Upper lobe of left lung (tissue), 6 donors: ENCODE results near the gene PLEKHG3. TPM values are rescaled to one million over a fixed set of nuclear protein-coding genes. Genes with fewer than 3 reads are reported as not detected.

Experiments used
- ATAC-seq, 2 donors: fragments of 200-7000 bp; cut with Tn5 transposase; one replicate each; pipeline ENCODE4 v1.9.1; 2022; ENCODE audit warnings: mild to moderate bottlenecking in 2 of 2, moderate library complexity in 2 of 2; ENCODE audit not compliant: low FRiP score in 2 of 2
- DNase-seq, 2 donors: peaks; one replicate each; pipeline ENCODE4 v3.0.0-alpha.2; 2019 to 2020
- H3K27ac ChIP-seq, 4 donors: fragments of 200-600 bp; sonication (generic); one replicate each; pipeline ENCODE4 v1.5.1; 2016 to 2019
- H3K27me3 ChIP-seq, 4 donors: fragments of 200-600 bp; sonication (generic); one replicate each; pipeline ENCODE4 v1.5.1; 2017 to 2019
- H3K36me3 ChIP-seq, 4 donors: fragments of 200-600 bp; sonication (generic); one replicate each; pipeline ENCODE4 v1.5.1; 2016 to 2019
- H3K4me1 ChIP-seq, 4 donors: fragments of 200-600 bp; sonication (generic); one replicate each; pipeline ENCODE4 v1.5.1; 2018 to 2019
- H3K4me3 ChIP-seq, 4 donors: fragments of 200-600 bp; sonication (generic); one replicate each; pipeline ENCODE4 v1.5.1; 2017 to 2019; ENCODE audit warnings: mild to moderate bottlenecking in 2 of 4, moderate library complexity in 1 of 4
- H3K9me3 ChIP-seq, 4 donors: fragments of 200-600 bp; sonication (generic); one replicate each; pipeline ENCODE4 v1.5.1; 2018 to 2019
- CTCF ChIP-seq, 6 experiments: fragments of 450-650 bp in 4 of 6; fragments of 200-600 bp in 2 of 6; sonication (generic) in 2 of 6; IDR thresholded peaks; one replicate each; pipeline ENCODE4 v1.5.1; 2016 to 2019; ENCODE audit warnings: antibody characterized with exemption in 6 of 6
- EP300 ChIP-seq, 4 donors: sonication (generic); formaldehyde crosslinking; IDR thresholded peaks; one replicate each; pipeline ENCODE4 v1.5.1; 2017; ENCODE audit warnings: antibody characterized with exemption in 4 of 4, control low read depth in 2 of 4
- POLR2A ChIP-seq, 4 donors: fragments of 450-650 bp; IDR thresholded peaks; one replicate each; pipeline ENCODE4 v1.5.1; 2016 to 2017; ENCODE audit warnings: antibody characterized with exemption in 4 of 4, mild to moderate bottlenecking in 2 of 4
- POLR2AphosphoS5 ChIP-seq, 2 donors: sonication (generic); formaldehyde crosslinking; IDR thresholded peaks; one replicate each; pipeline ENCODE4 v1.5.1; 2017; ENCODE audit warnings: antibody characterized with exemption in 2 of 2
- WGBS, 2 donors: methylation state at CpG; one replicate each; pipeline ENCODE4 v1.1.5; 2017 to 2018; 5-methylcytosine and 5-hydroxymethylcytosine counted together
- total RNA-seq, 6 donors: library from RNA; depleted of rRNA in 4 of 6; stranded (reverse); fragments of >200 nt in 4 of 6; gene quantifications; one replicate each; pipeline versions ENCODE4 v1.1.0 to v1.2.1, GENCODE V29; 2016 to 2021
- donor health status: DM: no; HTN: no; CAD: no; lungs with moderate emphysema.
- donor health status: DM: no; HTN: yes; CAD: no; lungs with severe emphysema.

Gene PLEKHG3
- total RNA-seq, 6 donors from 2014 or later = 12.8 to 49.2 (median 34.8) TPM

- no peak overlapping the region for H3K4me3 ChIP-seq
- no peaks in the 10 kb centered on the region for H3K9me3 ChIP-seq
- peaks cover 19 to 32% (median 25%) of the 10 kb centered on the region in 4 donors for H3K4me1 ChIP-seq
- DNase-seq (no peak), ATAC-seq (no peak)
- no peaks in the 10 kb centered on the region for H3K27me3 ChIP-seq
- TF ChIP-seq POLR2A (IDR thresholded peaks at IDR 0.05) (no peak), EP300 (IDR thresholded peaks at IDR 0.05) (no peak), CTCF (IDR thresholded peaks at IDR 0.05) (no peak)
- WGBS, 2 donors = 89 to 94% methylated on average over 5 to 6 of the region's 6 CpGs
- peaks cover 5 to 23% (median 19%) of the 10 kb centered on the region in 4 donors for H3K36me3 ChIP-seq
- no peak overlapping the region for H3K27ac ChIP-seq
Measured at GRCh38 chr14:64725879-64726584, 21.8 kb downstream of the PLEKHG3 start.

- TF ChIP-seq EP300 (IDR thresholded peaks at IDR 0.05) (no peak), CTCF (IDR thresholded peaks at IDR 0.05) (no peak), POLR2AphosphoS5 (IDR thresholded peaks at IDR 0.05) (no peak), POLR2A (IDR thresholded peaks at IDR 0.05) (no peak)
- H3K4me3 ChIP-seq = no peak overlapping the region
- H3K9me3 ChIP-seq = no peaks in the 10 kb centered on the region
- H3K27me3 ChIP-seq = no peaks in the 10 kb centered on the region
- 87% methylated on average over 5 of the region's 5 CpGs; no CpG with 5 or more reads in 1 of the 2 donors for WGBS, 2 donors
- H3K36me3 ChIP-seq = peaks cover 6 to 27% (median 23%) of the 10 kb centered on the region in 4 donors
- ATAC-seq (no peak), DNase-seq (peak in 1 of 2 donors; percentile 24)
- H3K4me1 ChIP-seq = peaks cover 14 to 27% (median 20%) of the 10 kb centered on the region in 4 donors
- H3K27ac ChIP-seq = no peak overlapping the region
Measured at GRCh38 chr14:64726585-64726890, 22.3 kb downstream of the PLEKHG3 start.

DNA sequence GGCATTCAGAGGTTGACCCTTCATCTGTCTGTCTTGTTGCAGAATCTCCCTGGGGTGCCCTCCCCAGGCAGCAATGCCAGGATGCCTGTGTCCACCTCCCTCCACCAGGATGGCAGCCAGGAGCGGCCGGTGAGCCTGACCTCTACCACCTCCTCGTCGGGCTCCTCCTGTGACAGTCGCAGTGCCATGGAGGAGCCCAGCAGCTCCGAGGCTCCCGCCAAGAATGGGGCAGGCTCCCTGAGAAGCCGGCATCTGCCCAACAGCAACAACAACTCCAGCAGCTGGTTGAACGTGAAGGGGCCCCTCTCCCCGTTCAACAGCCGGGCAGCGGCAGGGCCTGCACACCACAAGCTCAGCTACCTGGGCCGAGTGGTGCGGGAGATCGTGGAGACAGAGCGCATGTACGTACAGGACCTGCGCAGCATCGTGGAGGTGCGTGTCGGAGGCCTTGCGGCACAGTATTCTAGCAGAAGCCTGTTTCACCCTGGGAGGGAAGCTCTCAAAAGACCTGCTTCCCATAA, 23.4 kb downstream of the PLEKHG3 start:
- no peaks in the 10 kb centered on the region for H3K27me3 ChIP-seq
- H3K36me3 ChIP-seq = peaks cover 6 to 36% (median 34%) of the 10 kb centered on the region in 4 donors
- WGBS, 2 donors = 93 to 99% methylated on average over 12 to 19 of the region's 22 CpGs
- peak in 1 of 2 donors; percentile 55 for DNase-seq
- H3K4me3 ChIP-seq = no peak overlapping the region
- H3K9me3 ChIP-seq = no peaks in the 10 kb centered on the region
- TF ChIP-seq POLR2A (IDR thresholded peaks at IDR 0.05) (no peak), EP300 (IDR thresholded peaks at IDR 0.05) (no peak), CTCF (IDR thresholded peaks at IDR 0.05) (no peak), POLR2AphosphoS5 (IDR thresholded peaks at IDR 0.05) (no peak)
- no peak for ATAC-seq
- peak overlapping the region in 1 of 4 donors; percentile 13 for H3K27ac ChIP-seq
- H3K4me1 ChIP-seq = peaks cover 4 to 16% (median 10%) of the 10 kb centered on the region in 4 donors

- H3K9me3 ChIP-seq = no peaks in the 10 kb centered on the region
- ATAC-seq (no peak), DNase-seq (no peak)
- WGBS, 2 donors = 83 to 84% methylated on average over 5 to 6 of the region's 6 CpGs
- H3K27me3 ChIP-seq = no peaks in the 10 kb centered on the region
- H3K27ac ChIP-seq = peak overlapping the region in 1 of 4 donors; percentile 13
- H3K4me3 ChIP-seq = no peak overlapping the region
- H3K4me1 ChIP-seq = peaks cover 4 to 11% (median 8%) of the 10 kb centered on the region in 4 donors
- H3K36me3 ChIP-seq = peaks cover 6 to 40% (median 38%) of the 10 kb centered on the region in 4 donors
- TF ChIP-seq POLR2AphosphoS5 (IDR thresholded peaks at IDR 0.05) (no peak), POLR2A (IDR thresholded peaks at IDR 0.05) (no peak), CTCF (IDR thresholded peaks at IDR 0.05) (no peak), EP300 (IDR thresholded peaks at IDR 0.05) (no peak)
Measured at GRCh38 chr14:64728106-64728505, 23.9 kb downstream of the PLEKHG3 start.
